GM03348 (cell line): Measurements from ENCODE around the gene IFT172.
"Not testable (repeated sequence)": the region's sequence is repeated elsewhere in the genome, so short reads cannot be mapped to it uniquely, and the experiment has no call there.

Experiments used
- DNase-seq: peaks from one replicate; pipeline ENCODE4 v3.0.0; 2012; ENCODE audit warnings: low spot score

Gene IFT172

DNA sequence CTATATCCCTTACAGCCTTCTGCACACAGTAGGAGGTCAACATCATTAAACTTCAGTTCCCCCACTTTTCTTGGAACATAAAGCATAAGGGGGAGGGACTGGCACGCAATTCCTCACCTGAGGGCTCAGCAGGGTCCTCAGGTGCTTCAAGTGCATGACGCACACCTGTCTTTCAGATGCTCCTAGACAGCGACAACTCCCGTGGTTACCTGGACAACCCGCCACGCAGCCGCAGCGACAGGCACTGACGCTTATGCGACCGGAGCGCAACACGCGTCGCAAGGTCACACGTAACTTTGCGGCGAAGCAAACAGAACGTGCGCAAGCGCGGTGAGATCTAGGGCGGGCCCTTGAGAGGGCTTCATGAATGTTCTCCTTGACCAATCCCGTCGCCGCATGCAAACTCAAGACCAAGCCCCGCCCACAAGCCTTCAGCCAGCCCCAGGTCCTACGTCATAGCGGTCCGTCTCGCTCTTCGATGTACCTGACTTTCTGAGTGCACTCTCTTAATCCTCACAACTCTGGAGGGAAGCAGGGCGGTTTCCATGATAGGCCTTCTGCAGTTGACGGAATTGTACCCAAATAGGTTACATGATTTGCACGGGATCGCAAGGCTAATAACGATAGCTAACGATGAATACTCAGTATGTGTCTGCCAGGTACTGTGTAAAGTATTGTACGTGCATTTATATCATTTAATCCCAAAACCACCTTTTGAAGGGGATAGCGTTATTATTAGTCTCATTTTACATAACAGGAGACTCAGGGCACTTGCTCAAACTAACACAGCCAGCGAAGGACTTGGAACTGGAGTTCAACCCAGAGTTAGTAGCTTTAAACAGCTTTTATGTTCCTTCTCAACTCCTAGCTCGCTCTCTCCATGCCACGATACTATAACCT lies at the start of gene IFT172:
TSS of gene IFT172 (minus strand) at position 246 of the 900 bp plus-strand sequence. CDS start at position 156, 90 bp downstream.
- DNase-seq = peak; percentile 99

- not testable (repeated sequence) for DNase-seq
Measured at GRCh38 chr2:27538839-27539450, 49.4 kb upstream of the IFT172 start.

DNA sequence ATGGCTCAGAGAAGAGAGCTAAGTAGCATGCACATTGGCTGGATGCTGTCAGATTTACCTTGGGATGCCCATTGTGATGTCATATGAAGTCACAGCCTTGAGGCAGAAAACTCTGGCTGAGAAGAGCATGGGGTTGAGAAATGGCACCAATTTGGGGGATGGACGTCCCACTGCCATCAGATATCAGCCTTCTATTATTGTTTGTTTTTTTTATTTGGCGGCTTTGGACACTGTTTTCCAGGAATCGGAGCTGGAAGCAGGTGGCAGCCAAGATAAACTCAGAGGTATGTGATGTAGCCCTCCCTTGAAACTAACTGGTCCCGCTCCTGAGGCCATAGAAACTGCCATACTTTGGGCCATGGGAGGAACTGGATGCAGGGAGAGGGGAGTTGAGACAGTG lies 47.7 kb upstream of the IFT172 start:
- DNase-seq = no peak

DNA sequence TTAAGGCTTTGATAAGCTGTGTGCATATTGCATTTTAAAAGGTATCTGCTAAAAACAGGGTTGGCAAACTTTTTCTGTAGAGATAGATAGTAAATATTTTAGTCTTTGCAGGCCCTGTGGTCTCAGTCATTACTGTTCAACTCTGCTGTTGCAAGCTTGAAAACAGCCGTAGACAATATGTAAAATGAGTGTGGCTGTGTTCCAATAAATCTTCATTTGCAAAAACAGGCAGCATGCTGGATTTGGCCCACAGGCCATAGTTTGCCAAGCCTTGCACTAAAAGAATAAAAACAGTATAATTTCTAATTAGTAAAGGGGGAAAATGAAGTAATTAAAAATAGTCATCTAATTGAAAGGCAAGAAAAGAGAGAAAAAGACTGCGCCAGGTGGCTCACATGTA lies 42.4 kb upstream of the IFT172 start:
- no peak for DNase-seq

DNA sequence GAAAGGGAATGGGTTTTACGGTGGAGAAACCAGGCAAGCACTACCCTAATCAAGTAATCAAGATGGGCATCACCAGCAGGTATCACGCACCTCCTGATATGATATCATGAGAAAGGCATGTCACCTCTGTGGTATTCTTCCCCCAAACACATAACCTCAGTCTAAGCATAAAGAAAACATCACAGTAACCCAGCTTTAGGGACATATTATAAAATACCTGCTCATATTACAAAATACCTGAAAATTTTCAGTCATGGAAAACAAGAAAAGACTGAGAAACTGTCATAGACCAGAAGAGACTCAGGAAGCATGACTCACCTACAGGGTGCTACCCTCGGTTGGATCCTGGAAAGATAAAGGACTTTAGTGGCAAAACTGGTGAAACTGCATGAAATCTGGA lies 37.6 kb upstream of the IFT172 start:
- no peak for DNase-seq

- no peak for DNase-seq
Measured at GRCh38 chr2:27522400-27522945, 32.9 kb upstream of the IFT172 start.

DNA sequence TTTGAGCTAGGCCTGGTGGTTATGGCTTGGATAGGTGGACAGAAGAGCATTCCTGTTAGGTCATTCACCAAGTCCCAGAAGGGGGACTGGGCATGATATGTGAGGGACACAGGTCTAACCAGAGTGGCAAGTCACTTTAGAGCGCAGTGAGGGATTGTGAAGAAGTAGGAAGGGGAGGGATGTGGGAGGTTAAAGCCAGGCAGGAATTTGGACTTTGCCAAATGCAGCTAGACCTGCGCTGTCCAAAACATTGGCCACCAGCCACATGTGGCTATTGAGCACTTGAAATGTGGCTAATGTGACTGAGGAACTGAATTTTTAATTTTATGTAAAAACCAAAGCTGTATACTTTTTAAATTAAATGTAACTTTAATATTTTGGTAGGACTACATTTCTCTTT lies 30.8 kb upstream of the IFT172 start:
- DNase-seq = no peak

DNA sequence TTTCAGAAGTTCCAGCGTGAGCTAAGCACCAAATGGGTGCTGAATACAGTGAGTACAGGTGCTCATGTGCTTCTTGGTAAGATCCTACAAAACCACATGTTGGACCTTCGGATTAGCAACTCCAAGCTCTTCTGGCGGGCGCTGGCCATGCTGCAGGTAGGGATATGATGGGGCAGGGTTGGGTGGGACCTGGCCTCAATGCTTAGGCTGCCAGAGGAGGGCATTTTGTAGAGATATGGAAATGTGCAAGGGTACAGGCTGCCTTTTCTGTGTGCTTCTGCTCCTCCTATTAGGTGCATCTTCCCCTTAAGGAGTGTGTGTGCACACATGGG lies 29.2 kb upstream of the IFT172 start:
- DNase-seq = no peak

GRCh38 chr2:27518113-27518781 lies 28.7 kb upstream of the IFT172 start:
- DNase-seq = no peak

DNA sequence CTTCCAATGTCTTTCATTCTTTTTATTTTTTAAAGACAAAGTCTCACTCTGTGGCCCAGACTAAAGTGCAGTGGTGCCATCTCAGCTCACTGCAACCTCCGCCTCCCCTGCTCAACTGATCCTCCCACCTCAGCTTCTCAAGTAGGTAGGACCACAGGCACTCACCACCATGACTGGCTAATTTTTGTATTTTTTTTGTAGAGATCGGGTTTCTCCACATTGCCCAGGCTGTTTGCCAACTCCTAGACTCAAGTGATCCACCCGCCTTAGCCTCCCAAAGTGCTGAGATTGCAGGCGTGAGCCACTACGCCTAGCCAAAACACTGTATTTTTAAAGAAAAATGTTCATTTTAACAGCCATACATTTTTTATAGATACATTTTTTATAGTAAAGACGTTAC lies 19.8 kb upstream of the IFT172 start:
- no peak for DNase-seq

GRCh38 chr2:27507293-27507692 lies 17.8 kb upstream of the IFT172 start:
- no peak for DNase-seq

GRCh38 chr2:27506587-27506986 lies 17.0 kb upstream of the IFT172 start:
- DNase-seq = no peak

- peak; percentile 37 for DNase-seq
Measured at GRCh38 chr2:27502142-27502541, 12.6 kb upstream of the IFT172 start.

DNA sequence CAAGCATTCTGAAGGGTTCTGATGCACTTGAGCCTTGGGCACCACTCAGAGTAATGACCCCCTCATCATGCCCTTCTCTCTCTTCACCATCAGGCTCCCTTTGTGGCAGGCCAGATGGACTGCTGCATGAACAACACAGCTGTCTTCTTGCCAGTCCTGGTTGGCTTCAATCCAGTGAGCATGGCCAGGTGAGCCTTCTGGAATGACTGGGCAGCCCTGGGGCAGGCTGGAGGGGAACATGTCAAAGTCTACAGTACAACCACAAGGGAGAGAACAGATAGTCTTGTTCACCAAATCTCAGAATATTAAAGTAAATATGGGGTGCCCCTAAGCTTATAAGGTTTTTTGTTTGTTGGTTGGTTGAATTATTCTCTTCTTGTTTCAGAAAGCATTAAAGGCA lies 11.5 kb upstream of the IFT172 start:
- no peak for DNase-seq

DNA sequence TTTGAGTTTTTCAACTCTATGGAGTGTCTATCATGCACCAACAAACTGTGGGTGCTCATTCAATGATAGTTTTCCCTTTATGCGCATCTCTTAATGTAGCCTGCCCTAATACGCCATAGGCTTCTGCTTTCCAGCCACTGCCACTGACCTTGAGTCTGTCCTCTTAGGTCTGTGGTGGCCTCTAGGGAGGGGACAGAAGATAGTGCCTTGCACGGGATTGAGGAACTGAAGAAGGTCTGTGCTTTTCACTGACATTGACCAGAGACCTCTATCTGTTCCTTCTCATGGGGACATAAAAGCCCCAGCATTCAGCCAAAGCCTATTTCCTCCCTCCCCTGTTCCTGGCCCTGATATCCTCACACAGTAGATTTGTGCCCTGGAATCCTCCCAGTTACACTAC lies 9.4 kb upstream of the IFT172 start:
- DNase-seq = no peak

- DNase-seq = no peak
Measured at GRCh38 chr2:27497288-27497627, 7.7 kb upstream of the IFT172 start.

GRCh38 chr2:27496357-27497287 lies 7.1 kb upstream of the IFT172 start, which contains the start of gene GCKR:
Gene GCKR (plus strand): TSS chr2:27496839. CDS start chr2:27496905, 66 bp downstream.
- DNase-seq = peak; percentile 29

GRCh38 chr2:27495840-27496356 lies 6.4 kb upstream of the IFT172 start:
- DNase-seq = no peak

DNA sequence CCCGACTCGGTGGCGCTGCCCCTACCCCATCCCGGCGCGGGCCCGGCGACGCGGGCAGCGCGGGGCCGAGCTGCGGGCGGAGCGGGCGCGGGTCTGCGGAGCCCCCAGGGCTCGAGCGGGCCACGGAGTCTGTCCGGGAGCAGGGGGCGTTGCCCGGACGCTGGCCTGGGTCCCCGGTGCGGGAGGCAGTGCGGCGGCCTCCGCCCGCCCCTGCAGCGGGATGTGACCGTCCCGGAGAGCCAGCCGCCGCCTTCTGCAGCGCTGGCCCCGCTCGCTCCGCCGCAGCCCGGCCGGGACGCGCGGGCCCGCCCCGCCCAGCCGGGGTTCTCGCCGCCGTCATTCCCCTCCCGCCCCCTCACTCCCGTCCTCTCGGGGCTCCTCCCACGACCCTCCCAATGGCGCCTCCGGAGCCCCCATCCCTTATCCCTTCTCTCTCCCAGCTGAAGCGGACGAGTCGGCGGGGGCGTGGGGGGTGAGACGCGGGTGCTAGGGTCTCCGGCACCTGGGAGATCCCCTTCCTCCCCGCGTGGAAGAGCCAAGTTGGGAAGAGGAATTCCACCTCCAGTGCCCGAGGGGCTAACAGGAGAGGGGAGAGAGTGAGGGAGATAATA lies 5.5 kb upstream of the IFT172 start, which contains the start of gene FNDC4:
TSS of gene FNDC4 (minus strand) at position 257 of the 611 bp plus-strand sequence. CDS start 521 bp downstream, outside the sequence.
- DNase-seq = peak; percentile 88

- DNase-seq = peak; percentile 61
Measured at GRCh38 chr2:27494284-27494943, 4.9 kb upstream of the IFT172 start.
